SH-SY5Y (cell line): ENCODE measurements around the gene CREB1.

Source experiments
- GATA2 ChIP-seq: IDR thresholded peaks from 2 replicates; pipeline ENCODE4 v1.6.1; 2011; ENCODE audit warnings: mild to moderate bottlenecking, low read depth, low read length
- GATA3 ChIP-seq: IDR thresholded peaks from 2 replicates; pipeline ENCODE4 v1.6.1; 2011; ENCODE audit warnings: low read depth, mild to moderate bottlenecking, low read length, moderate library complexity

DNA sequence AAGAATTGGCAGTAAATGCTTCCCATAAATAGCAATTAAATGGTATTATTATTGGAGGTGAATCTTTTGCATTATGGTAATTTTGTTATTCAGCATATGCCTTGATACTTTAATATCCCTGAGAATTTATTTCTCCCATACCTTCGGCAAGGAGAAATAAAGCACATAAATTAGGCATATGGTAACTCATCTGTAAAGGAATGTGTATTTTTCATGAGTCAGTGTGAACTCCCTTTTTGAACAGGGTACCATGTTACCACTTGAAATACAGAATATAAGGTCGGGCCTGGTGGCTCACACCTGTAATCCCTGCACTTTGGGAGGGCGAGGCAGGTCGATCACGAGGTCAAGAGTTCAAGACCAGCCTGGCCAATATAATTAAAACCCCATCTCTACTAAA is 77.1 kb downstream of the CREB1 start:
- no peak for TF ChIP-seq GATA2
- TF ChIP-seq GATA3: no peak
